Upper lobe of right lung (tissue), 1 donor: Measurements from ENCODE around the gene FBXW4. TPM values are rescaled to one million over a fixed set of nuclear protein-coding genes. Genes with fewer than 3 reads are reported as not detected.

Experiments
- ATAC-seq: fragments of 200-7000 bp; cut with Tn5 transposase; one replicate; pipeline ENCODE4 v1.9.1; 2020; ENCODE audit warnings: mild to moderate bottlenecking, moderate library complexity
- DNase-seq: peaks from one replicate; pipeline ENCODE4 v3.0.0-alpha.2; 2020
- H3K27ac ChIP-seq: fragments of 200-600 bp; one replicate; pipeline ENCODE4 v1.8.0; 2022
- H3K27me3 ChIP-seq: fragments of 200-600 bp; one replicate; pipeline ENCODE4 v1.8.0; 2022; ENCODE audit warnings: mild to moderate bottlenecking
- H3K36me3 ChIP-seq: fragments of 200-600 bp; one replicate; pipeline ENCODE4 v1.8.0; 2022
- H3K4me1 ChIP-seq: fragments of 200-600 bp; one replicate; pipeline ENCODE4 v1.8.0; 2022
- H3K4me3 ChIP-seq: fragments of 200-600 bp; one replicate; pipeline ENCODE4 v1.8.0; 2022; ENCODE audit warnings: mild to moderate bottlenecking
- H3K9me3 ChIP-seq: fragments of 200-600 bp; one replicate; pipeline ENCODE4 v1.8.0; 2022
- CTCF ChIP-seq: fragments of 200-600 bp; IDR thresholded peaks from one replicate; pipeline ENCODE4 v1.8.0; 2022; ENCODE audit warnings: antibody characterized with exemption
- intact Hi-C: fragments of 100-400 bp; cut with DNase I; formaldehyde crosslinking; loops from one replicate; pipeline ENCODE4 v1.11.0; 2022
- total RNA-seq: library from RNA; stranded (reverse); fragmentation: NEBNext Ultra II Directional; extraction: Animal tissue kit (Norgen Biotek cat#: 25700); gene quantifications from one replicate; pipeline ENCODE4 v1.2.1, GENCODE V29; 2021
- donor health status: DM: no; HTN: yes; CAD: no; lungs with severe emphysema.

The FBXW4 gene
- total RNA-seq, 1 donor from 2014 or later, result 94.3 TPM

- Histone ChIP-seq H3K4me1 (peaks cover 20% of the 10 kb centered on the region), H3K27me3 (no peaks in the 10 kb centered on the region), H3K27ac (no peak overlapping the region), H3K4me3 (no peak overlapping the region), H3K36me3 (no peaks in the 10 kb centered on the region), H3K9me3 (no peaks in the 10 kb centered on the region)
- intact Hi-C loops, result no loop called here
- ATAC-seq (no peak), DNase-seq (no peak)
- no peak for TF ChIP-seq CTCF
Observed at GRCh38 chr10:101696632-101697031, 1.7 kb upstream of the FBXW4 start.

- Histone ChIP-seq H3K36me3 (no peaks in the 10 kb centered on the region), H3K4me3 (peak overlapping the region; percentile 78), H3K4me1 (peaks cover 31% of the 10 kb centered on the region), H3K27ac (peak overlapping the region; percentile 98), H3K9me3 (no peaks in the 10 kb centered on the region), H3K27me3 (no peaks in the 10 kb centered on the region)
- intact Hi-C loops, result no loop called here
- no peak for ATAC-seq
- no peak for TF ChIP-seq CTCF
- DNase-seq, result no peak
Observed at GRCh38 chr10:101695404-101695890, 477 bp upstream of the FBXW4 start.

- DNase-seq, result peak; percentile 88
- ATAC-seq, result peak; percentile 90
- Histone ChIP-seq H3K36me3 (no peaks in the 10 kb centered on the region), H3K9me3 (no peaks in the 10 kb centered on the region), H3K4me3 (peak overlapping the region; percentile 78), H3K4me1 (peaks cover 43% of the 10 kb centered on the region), H3K27me3 (no peaks in the 10 kb centered on the region), H3K27ac (peak overlapping the region; percentile 98)
- intact Hi-C loops, result no loop called here
- TF ChIP-seq CTCF, result no peak
Observed at GRCh38 chr10:101693978-101694673, 844 bp downstream of the FBXW4 start.

GRCh38 chr10:101693651-101693977, 1.4 kb downstream of the FBXW4 start:
- Histone ChIP-seq H3K27ac (peak overlapping the region; percentile 98), H3K9me3 (no peaks in the 10 kb centered on the region), H3K27me3 (no peaks in the 10 kb centered on the region), H3K4me3 (peak overlapping the region; percentile 78), H3K4me1 (peaks cover 43% of the 10 kb centered on the region), H3K36me3 (no peaks in the 10 kb centered on the region)
- TF ChIP-seq CTCF, result no peak
- intact Hi-C loops, result no loop called here
- DNase-seq (no peak), ATAC-seq (peak; percentile 1)

- no peak for TF ChIP-seq CTCF
- H3K4me3 ChIP-seq, result no peak overlapping the region
- no peaks in the 10 kb centered on the region for H3K36me3 ChIP-seq
- no peaks in the 10 kb centered on the region for H3K27me3 ChIP-seq
- DNase-seq (no peak), ATAC-seq (no peak)
- no peaks in the 10 kb centered on the region for H3K9me3 ChIP-seq
- H3K4me1 ChIP-seq, result peaks cover 46% of the 10 kb centered on the region
- H3K27ac ChIP-seq, result peak overlapping the region; percentile 6
- intact Hi-C loops, result no loop called here
Observed at GRCh38 chr10:101691081-101691480, 3.9 kb downstream of the FBXW4 start.

- peak; percentile 48 for ATAC-seq
- no peaks in the 10 kb centered on the region for H3K9me3 ChIP-seq
- no peaks in the 10 kb centered on the region for H3K27me3 ChIP-seq
- no peak for TF ChIP-seq CTCF
- no peaks in the 10 kb centered on the region for H3K36me3 ChIP-seq
- no peak for DNase-seq
- H3K4me1 ChIP-seq, result peaks cover 42% of the 10 kb centered on the region
- intact Hi-C loops, result no loop called here
- H3K27ac ChIP-seq, result peak overlapping the region; percentile 6
- H3K4me3 ChIP-seq, result no peak overlapping the region
Observed at GRCh38 chr10:101690461-101690860, 4.5 kb downstream of the FBXW4 start.
